CD4-positive, alpha-beta T cell treated with Interleukin-21 for 1 hour (primary cell): Measurements from ENCODE around the gene CBLN1.
"Not testable (repeated sequence)": the region's sequence is repeated elsewhere in the genome, so short reads cannot be mapped to it uniquely, and the experiment has no call there.

ENCODE experiments used
- DNase-seq: peaks from one replicate; pipeline ENCODE4 v3.0.0-alpha.2; 2020

The CBLN1 gene

GRCh38 chr16:49277386-49277742 is 4.3 kb downstream of the CBLN1 start:
- DNase-seq: no peak

- DNase-seq: no peak
These were observed 4.8 kb downstream of the CBLN1 start for GRCh38 chr16:49276646-49277385.

GRCh38 chr16:49275870-49276269 is 5.8 kb downstream of the CBLN1 start:
- no peak for DNase-seq

- no peak for DNase-seq
These were observed 6.4 kb downstream of the CBLN1 start for GRCh38 chr16:49275050-49275730.

GRCh38 chr16:49274591-49274990 is 7.0 kb downstream of the CBLN1 start:
- DNase-seq: no peak

GRCh38 chr16:49273771-49274170 is 7.9 kb downstream of the CBLN1 start:
- DNase-seq: no peak

GRCh38 chr16:49271363-49271762 is 10.3 kb downstream of the CBLN1 start:
- DNase-seq: no peak

- DNase-seq: no peak
These were observed 12.4 kb downstream of the CBLN1 start for GRCh38 chr16:49269201-49269600.

GRCh38 chr16:49268667-49269066 is 13.0 kb downstream of the CBLN1 start:
- DNase-seq: no peak

- no peak for DNase-seq
These were observed 19.1 kb downstream of the CBLN1 start for GRCh38 chr16:49262501-49262900.

- no peak for DNase-seq
These were observed 19.7 kb downstream of the CBLN1 start for GRCh38 chr16:49261930-49262329.

GRCh38 chr16:49260956-49261530 is 20.6 kb downstream of the CBLN1 start:
- DNase-seq: no peak

GRCh38 chr16:49260253-49260652 is 21.4 kb downstream of the CBLN1 start:
- DNase-seq: no peak

GRCh38 chr16:49259330-49259729 is 22.3 kb downstream of the CBLN1 start:
- no peak for DNase-seq

GRCh38 chr16:49250689-49251088 is 30.9 kb downstream of the CBLN1 start:
- DNase-seq: no peak

GRCh38 chr16:49248227-49248626 is 33.4 kb downstream of the CBLN1 start:
- no peak for DNase-seq

GRCh38 chr16:49236216-49236615 is 45.4 kb downstream of the CBLN1 start:
- DNase-seq: no peak

GRCh38 chr16:49228335-49228734 is 53.3 kb downstream of the CBLN1 start:
- not testable (repeated sequence) for DNase-seq
